H1 (cell line): ENCODE data around the gene B9D1. TPM values are rescaled to one million over a fixed set of nuclear protein-coding genes. Genes with fewer than 3 reads are reported as not detected.

Experiments
- CTCF ChIA-PET: fragments of 300-600 bp; sonication (Branson Sonifier 250); formaldehyde crosslinking; loops from one replicate; lab custom pipeline; 2021; ENCODE audit not compliant: partially characterized antibody; lab: Charles Lee
- POLR2A ChIA-PET: fragments of 300-600 bp; sonication (Branson Sonifier 250); formaldehyde crosslinking; loops from one replicate; lab custom pipeline; 2021; ENCODE audit warnings: inconsistent platforms; ENCODE audit not compliant: partially characterized antibody; lab: Charles Lee
- DNase-seq, 2 experiments: peaks; one replicate each; pipeline versions ENCODE4 v3.0.0 to v3.0.0-alpha.2; 2010 to 2022; ENCODE audit warnings: low spot score in 2 of 2, low read depth in 1 of 2, mixed read lengths in 1 of 2
- FAIRE-seq: peaks from 2 replicates; lab custom pipeline; 2011; peaks lifted over from hg19 to GRCh38; lab: Jason Lieb, UNC
- H2AFZ ChIP-seq: 2 replicates; pipeline ENCODE4 v1.8.1; 2012; ENCODE audit warnings: low read length, inconsistent platforms
- H2AK5ac ChIP-seq: 2 replicates; pipeline ENCODE4 v1.6.1; 2013; ENCODE audit warnings: low read depth, low read length
- H2BK120ac ChIP-seq: replicated peaks from 2 replicates; pipeline ENCODE3; 2013; ENCODE audit warnings: low read depth, low read length, inconsistent platforms
- H2BK12ac ChIP-seq: 2 replicates; pipeline ENCODE4 v1.6.1; 2013; ENCODE audit warnings: low read depth, low read length
- H2BK15ac ChIP-seq: 2 replicates; pipeline ENCODE4 v1.6.1; 2013; ENCODE audit warnings: low read length
- H2BK20ac ChIP-seq: 2 replicates; pipeline ENCODE4 v1.6.1; 2013; ENCODE audit warnings: low read length
- H2BK5ac ChIP-seq: 2 replicates; pipeline ENCODE4 v1.6.1; 2013; ENCODE audit warnings: low read depth, low read length
- H3K14ac ChIP-seq: 2 replicates; pipeline ENCODE4 v1.6.1; 2013; ENCODE audit warnings: inconsistent platforms; ENCODE audit not compliant: insufficient read length
- H3K18ac ChIP-seq: 2 replicates; pipeline ENCODE4 v1.6.1; 2013; ENCODE audit warnings: low read length; ENCODE audit errors: extremely low read depth
- H3K23ac ChIP-seq: 2 replicates; pipeline ENCODE4 v1.6.1; 2013; ENCODE audit warnings: inconsistent platforms; ENCODE audit not compliant: insufficient read length
- H3K23me2 ChIP-seq: 2 replicates; pipeline ENCODE4 v1.6.1; 2013; ENCODE audit warnings: low read depth, low read length
- H3K27ac ChIP-seq: 2 replicates; pipeline ENCODE4 v1.6.1; 2011; ENCODE audit warnings: low read depth, low read length, inconsistent platforms
- H3K27me3 ChIP-seq, 4 experiments: replicated peaks in 1 of 4; 1 replicate in 1 of 4; 2 replicates in 3 of 4; pipeline versions ENCODE4 v1.6.1 to v1.8.1; 2011 to 2013; ENCODE audit warnings: low read length in 3 of 4, mild to moderate bottlenecking in 3 of 4, inconsistent platforms in 2 of 4, mixed read lengths in 2 of 4, moderate library complexity in 1 of 4; ENCODE audit not compliant: control insufficient read depth in 3 of 4, insufficient read depth in 3 of 4; ENCODE audit errors: extremely low read depth in 1 of 4
- H3K36me3 ChIP-seq, 4 experiments: 2 replicates each; pipeline versions ENCODE4 v1.6.1 to v1.8.1; 2011 to 2013; ENCODE audit warnings: mild to moderate bottlenecking in 4 of 4, low read length in 3 of 4, moderate library complexity in 2 of 4, control low read depth in 1 of 4, inconsistent platforms in 1 of 4; ENCODE audit not compliant: insufficient read depth in 4 of 4, control insufficient read depth in 2 of 4
- H3K4ac ChIP-seq: replicated peaks from 2 replicates; pipeline ENCODE3; 2013; ENCODE audit warnings: low read length, low read depth, mixed read lengths, inconsistent platforms; ENCODE audit not compliant: insufficient read length
- H3K4me1 ChIP-seq, 4 experiments: replicated peaks in 1 of 4; 1 replicate in 1 of 4; 2 replicates in 3 of 4; pipeline versions ENCODE4 v1.6.1 to v1.8.1; 2011 to 2013; ENCODE audit warnings: low read length in 3 of 4, inconsistent platforms in 2 of 4, mixed read lengths in 1 of 4; ENCODE audit not compliant: insufficient read depth in 4 of 4, control insufficient read depth in 3 of 4
- H3K4me2 ChIP-seq, 2 experiments: 2 replicates each; pipeline versions ENCODE4 v1.6.1 to v1.8.1; 2011 to 2013; ENCODE audit warnings: low read depth in 2 of 2, low read length in 2 of 2, control low read depth in 1 of 2, inconsistent platforms in 1 of 2, mild to moderate bottlenecking in 1 of 2; ENCODE audit not compliant: insufficient read depth in 1 of 2
- H3K4me3 ChIP-seq, 4 experiments: fragments of 200-600, 300-600 bp in 1 of 4; sonication (generic), shearing (Covaris generic), sonication (Bioruptor Twin) in 1 of 4; 2 replicates each; pipeline versions ENCODE4 v1.5.1 to v1.8.1; 2011 to 2016; ENCODE audit warnings: low read length in 4 of 4, low read depth in 3 of 4, control low read depth in 2 of 4, inconsistent platforms in 2 of 4, mild to moderate bottlenecking in 2 of 4, mixed read lengths in 1 of 4, moderate library complexity in 1 of 4; ENCODE audit not compliant: insufficient read depth in 2 of 4; ENCODE audit errors: extremely low read depth in 1 of 4
- H3K56ac ChIP-seq: replicated peaks from 2 replicates; pipeline ENCODE3; 2013; ENCODE audit warnings: low read depth, mild to moderate bottlenecking, mixed read lengths, low read length, inconsistent platforms; ENCODE audit not compliant: insufficient read length
- H3K79me1 ChIP-seq: 2 replicates; pipeline ENCODE4 v1.6.1; 2013; ENCODE audit warnings: low read depth, low read length, control low read depth
- H3K79me2 ChIP-seq, 2 experiments: 2 replicates each; pipeline versions ENCODE4 v1.6.1 to v1.8.1; 2012 to 2013; ENCODE audit warnings: low read length in 2 of 2, mild to moderate bottlenecking in 2 of 2, inconsistent platforms in 1 of 2; ENCODE audit not compliant: insufficient read depth in 2 of 2, control insufficient read depth in 1 of 2
- H3K9ac ChIP-seq, 4 experiments: replicated peaks in 1 of 4; 1 replicate in 1 of 4; 2 replicates in 3 of 4; pipeline versions ENCODE4 v1.6.1 to v1.8.1; 2011 to 2013; ENCODE audit warnings: low read depth in 3 of 4, low read length in 3 of 4, control low read depth in 2 of 4, mild to moderate bottlenecking in 2 of 4, moderate library complexity in 2 of 4, inconsistent platforms in 1 of 4; ENCODE audit errors: extremely low read depth in 1 of 4
- H3K9me3 ChIP-seq, 2 experiments: 2 replicates each; pipeline versions ENCODE4 v1.6.1 to v1.8.1; 2012 to 2013; ENCODE audit warnings: mild to moderate bottlenecking in 2 of 2, moderate library complexity in 2 of 2, control low read depth in 1 of 2, inconsistent platforms in 1 of 2, low read depth in 1 of 2, low read length in 1 of 2, mixed read lengths in 1 of 2; ENCODE audit not compliant: insufficient read depth in 2 of 2
- H4K20me1 ChIP-seq, 2 experiments: replicated peaks in 1 of 2; 2 replicates each; pipeline versions ENCODE3 to v1.8.1; 2011 to 2013; ENCODE audit warnings: inconsistent platforms in 2 of 2, low read length in 2 of 2, mild to moderate bottlenecking in 1 of 2; ENCODE audit not compliant: insufficient read depth in 2 of 2, control insufficient read depth in 1 of 2
- H4K5ac ChIP-seq: 2 replicates; pipeline ENCODE4 v1.6.1; 2013; ENCODE audit warnings: low read length, low read depth, mixed read lengths, inconsistent platforms; ENCODE audit not compliant: insufficient read length
- H4K8ac ChIP-seq: 2 replicates; pipeline ENCODE4 v1.8.0; 2013; ENCODE audit warnings: mild to moderate bottlenecking, moderate library complexity, low read length, inconsistent platforms; ENCODE audit not compliant: insufficient read depth; ENCODE audit errors: extremely low read depth
- H4K91ac ChIP-seq: replicated peaks from 2 replicates; pipeline ENCODE3; 2013; ENCODE audit warnings: low read length, mixed read lengths, inconsistent platforms; ENCODE audit not compliant: insufficient read length
- CEBPB ChIP-seq: IDR thresholded peaks from 2 replicates; pipeline ENCODE4 v1.6.1; 2012; ENCODE audit warnings: low read depth, low read length
- POLR2AphosphoS5 ChIP-seq: IDR thresholded peaks from 2 replicates; pipeline ENCODE4 v1.6.1; 2011; ENCODE audit warnings: low read depth, low read length
- SAP30 ChIP-seq: fragments of 300-600 bp; sonication (generic); IDR thresholded peaks from 2 replicates; pipeline ENCODE4 v1.7.1; 2012; ENCODE audit warnings: low read length, moderate library complexity, mild to moderate bottlenecking, inconsistent platforms; ENCODE audit not compliant: insufficient read depth, insufficient replicate concordance
- WGBS, 2 experiments: shearing (Covaris generic) in 1 of 2; methylation state at CpG; one replicate each; pipeline versions ENCODE4 v1.1.6 to v1.1.7; 2013 to 2015; ENCODE audit warnings: low lambda C conversion rate in 2 of 2, mixed read lengths in 2 of 2, inconsistent platforms in 1 of 2, low coverage in 1 of 2, missing lambda C conversion rate in 1 of 2; ENCODE audit not compliant: insufficient replicate concordance in 2 of 2, insufficient coverage in 1 of 2, insufficient read length in 1 of 2; ENCODE audit errors: extremely low coverage in 1 of 2, missing lambda C conversion rate in 1 of 2; 5-methylcytosine and 5-hydroxymethylcytosine counted together
- polyA plus RNA-seq, 7 experiments: library from polyadenylated mRNA; depleted of rRNA in 3 of 7; stranded (reverse) in 5 of 7; unstranded in 2 of 7; fragments of >200 nt in 5 of 7; fragments of 200-250 nt in 2 of 7; gene quantifications; 1 replicate in 5 of 7; 2 replicates in 1 of 7; 4 replicates in 1 of 7; pipeline versions ENCODE4 v1.2.1 to v1.2.3, GENCODE V29; 2011 to 2013; ENCODE audit warnings: missing spikeins in 2 of 7, mixed read lengths in 2 of 7
- total RNA-seq: library from RNA; stranded (reverse); fragmentation: NEBNext Ultra II Directional; extraction: Animal tissue kit (Norgen Biotek cat#: 25700); gene quantifications from 2 replicates; pipeline ENCODE4 v1.2.1, GENCODE V29; 2021

B9D1 gene
- total and polyA plus RNA-seq, 2 of the 8 experiments (the other 6 are each of a cell fraction or from before 2014, with no cell fraction given), result 24.6 to 65.7 TPM

- H3K23me2 ChIP-seq, result no peaks in the 10 kb centered on the region
- no peak overlapping the region for H4K91ac ChIP-seq
- no peaks in the 10 kb centered on the region for H3K9me3 ChIP-seq
- no peak for FAIRE-seq
- 89% methylated on average over 12 of the region's 12 CpGs; no CpG with 5 or more reads in 1 of the 2 experiments for WGBS, 2 experiments
- no peak overlapping the region for H3K56ac ChIP-seq
- no peak overlapping the region for H3K9ac ChIP-seq
- H3K79me1 ChIP-seq, result no peaks in the 10 kb centered on the region; the same call in 1 of the 2 replicates
- H3K4me1 ChIP-seq, result peaks cover 0 to 5% (median 3%) of the 10 kb centered on the region in 4 experiments; a peak in 5 of 7 replicates
- 0 out of 2 replicates have a peak overlapping the region, but pooled peaks have one; percentile 34 for H2AK5ac ChIP-seq
- H3K23ac ChIP-seq, result no peak overlapping the region
- no peaks in the 10 kb centered on the region for H3K79me2 ChIP-seq
- TF ChIP-seq POLR2AphosphoS5 (no peak), SAP30 (no peak), CEBPB (no peak)
- TF ChIP-seq, all 59 proteins: peak for 0
- no peak overlapping the region for H3K4ac ChIP-seq
- no peak overlapping the region; the same call in 1 of the 2 replicates for H2BK15ac ChIP-seq
- no peak overlapping the region for H2BK120ac ChIP-seq
- ChIA-PET CTCF (interaction anchor here (0.8 to 1.0 kb wide), 2 partner anchors 28 to 121 kb away, joined by 3 read pairs; no protein-coding TSS in a partner anchor), POLR2A (interaction anchor here (1.1 to 1.8 kb wide), 2 partner anchors 15 to 21 kb away, joined by 3 to 5 read pairs; no protein-coding TSS in a partner anchor)
- H4K20me1 ChIP-seq, result no peaks in the 10 kb centered on the region
- H3K14ac ChIP-seq, result no peak overlapping the region
- H4K5ac ChIP-seq, result no peak overlapping the region
- no peak overlapping the region for H3K4me2 ChIP-seq
- no peak for DNase-seq
- H3K4me3 ChIP-seq, result no peak overlapping the region
- H3K18ac ChIP-seq, result no peak overlapping the region
- no peak overlapping the region for H3K27ac ChIP-seq
- H2AFZ ChIP-seq, result no peak overlapping the region
- no peak overlapping the region for H2BK5ac ChIP-seq
- H4K8ac ChIP-seq, result no peak overlapping the region; the same call in 1 of the 2 replicates
- no peak overlapping the region for H2BK12ac ChIP-seq
- H2BK20ac ChIP-seq, result no peak overlapping the region
- no peaks in the 10 kb centered on the region for H3K27me3 ChIP-seq
- H3K36me3 ChIP-seq, result no peaks in the 10 kb centered on the region
Observed at GRCh38 chr17:19369846-19370492, 7.4 kb upstream of the B9D1 start.
